ENCODE results near the gene HLA-DRB1. TPM values are rescaled to one million over a fixed set of nuclear protein-coding genes. Genes with fewer than 3 reads are reported as not detected.
"Not testable (repeated sequence)": the region's sequence is repeated elsewhere in the genome, so short reads cannot be mapped to it uniquely, and the experiment has no call there.

The HLA-DRB1 gene
- total and polyA plus RNA-seq, 9 donors, result 16.4 to 136 (median 62.1) TPM

DNA sequence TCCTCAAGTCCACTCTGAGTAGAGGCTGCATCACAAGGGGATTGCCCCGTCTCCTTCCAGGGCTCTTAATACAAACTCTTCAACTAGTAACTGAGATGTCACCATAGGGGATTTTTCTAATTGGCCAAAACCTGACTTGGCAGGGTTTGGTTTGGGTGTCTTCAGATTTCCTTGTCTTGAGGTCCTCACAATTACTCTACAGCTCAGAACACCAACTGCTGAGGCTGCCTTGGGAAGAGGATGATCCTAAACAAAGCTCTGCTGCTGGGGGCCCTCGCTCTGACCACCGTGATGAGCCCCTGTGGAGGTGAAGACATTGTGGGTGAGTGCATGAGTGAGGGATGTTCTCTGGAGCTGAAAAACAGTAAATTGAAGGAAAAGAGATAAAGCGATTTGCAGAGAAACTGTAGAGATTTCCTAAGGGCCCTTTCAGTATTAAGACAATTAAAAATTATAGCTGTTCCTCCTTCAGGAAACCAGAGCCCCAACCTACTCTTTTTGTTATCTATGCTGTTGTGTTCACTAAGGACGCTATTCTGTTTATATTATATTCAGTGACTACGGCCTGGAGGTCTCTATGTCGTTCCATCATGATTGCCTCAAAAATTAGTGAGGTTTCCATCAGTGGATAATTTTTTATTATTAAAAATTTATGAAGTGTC, 47.7 kb upstream of the HLA-DRB1 start, which contains the start of gene HLA-DQA1:
HLA-DQA1 (plus strand) TSS at position 188 of the 662 bp plus-strand sequence; CDS start at position 241, 53 bp downstream.
- 33 to 56% (median 51%) methylated on average over 7 of the region's 7 CpGs for WGBS, 3 donors
- no peak within 1 kb of the TSS for H3K27ac ChIP-seq
- no peaks in the 10 kb centered on the region for H3K4me1 ChIP-seq (ENCODE audit: insufficient read depth)
- TF ChIP-seq, protein P1, sequence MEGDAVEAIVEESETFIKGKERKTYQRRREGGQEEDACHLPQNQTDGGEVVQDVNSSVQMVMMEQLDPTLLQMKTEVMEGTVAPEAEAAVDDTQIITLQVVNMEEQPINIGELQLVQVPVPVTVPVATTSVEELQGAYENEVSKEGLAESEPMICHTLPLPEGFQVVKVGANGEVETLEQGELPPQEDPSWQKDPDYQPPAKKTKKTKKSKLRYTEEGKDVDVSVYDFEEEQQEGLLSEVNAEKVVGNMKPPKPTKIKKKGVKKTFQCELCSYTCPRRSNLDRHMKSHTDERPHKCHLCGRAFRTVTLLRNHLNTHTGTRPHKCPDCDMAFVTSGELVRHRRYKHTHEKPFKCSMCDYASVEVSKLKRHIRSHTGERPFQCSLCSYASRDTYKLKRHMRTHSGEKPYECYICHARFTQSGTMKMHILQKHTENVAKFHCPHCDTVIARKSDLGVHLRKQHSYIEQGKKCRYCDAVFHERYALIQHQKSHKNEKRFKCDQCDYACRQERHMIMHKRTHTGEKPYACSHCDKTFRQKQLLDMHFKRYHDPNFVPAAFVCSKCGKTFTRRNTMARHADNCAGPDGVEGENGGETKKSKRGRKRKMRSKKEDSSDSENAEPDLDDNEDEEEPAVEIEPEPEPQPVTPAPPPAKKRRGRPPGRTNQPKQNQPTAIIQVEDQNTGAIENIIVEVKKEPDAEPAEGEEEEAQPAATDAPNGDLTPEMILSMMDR (IDR thresholded peaks at IDR 0.05), result no peak
- TF ChIP-seq EP300 (IDR thresholded peaks at IDR 0.05) (no peak), POLR2A (IDR thresholded peaks at IDR 0.05) (no peak)
- no peaks in the 10 kb centered on the region for H3K36me3 ChIP-seq
- no peaks in the 10 kb centered on the region for H3K27me3 ChIP-seq
- H3K9me3 ChIP-seq, result no peaks in the 10 kb centered on the region
- H3K4me3 ChIP-seq, result no peak within 1 kb of the TSS
- intact Hi-C loops (cut with DNase I), result loop anchor here in 1 of 4 donors (10.0 kb wide), 1 partner anchor 117 kb away; no protein-coding TSS in a partner anchor
- DNase-seq, result no peak

DNA sequence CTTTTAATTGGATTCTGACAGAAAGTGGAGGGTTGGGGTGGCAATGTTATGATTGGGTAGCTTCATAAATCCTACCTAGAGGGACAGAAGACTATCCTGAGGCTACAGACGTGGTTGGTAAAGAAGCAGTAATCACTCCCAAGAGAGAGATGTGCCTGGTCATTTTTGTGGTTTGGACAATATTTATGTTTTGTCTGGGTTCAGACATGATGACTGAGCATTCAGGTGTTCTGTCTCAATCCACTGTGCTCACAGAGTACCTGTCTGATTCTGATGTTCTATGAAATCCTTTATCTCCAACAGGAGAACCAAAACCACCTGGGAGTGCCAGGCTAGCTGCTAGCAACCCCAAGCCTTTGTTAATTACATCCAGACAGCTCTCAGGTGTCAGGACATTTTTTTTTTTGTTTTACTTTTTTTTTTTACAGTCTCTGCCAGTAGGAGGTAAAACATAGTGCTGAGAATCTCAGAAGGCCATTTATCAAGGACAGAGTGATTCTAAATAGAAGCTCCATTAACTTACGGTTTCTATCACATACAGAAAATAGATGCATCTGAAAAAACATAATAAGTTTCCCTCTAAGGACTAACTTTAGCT, 46.0 kb upstream of the HLA-DRB1 start:
- Histone ChIP-seq H3K9me3 (no peaks in the 10 kb centered on the region), H3K4me1 (ENCODE audit: insufficient read depth) (no peaks in the 10 kb centered on the region), H3K27ac (no peak overlapping the region), H3K27me3 (no peaks in the 10 kb centered on the region), H3K4me3 (no peak overlapping the region), H3K36me3 (no peaks in the 10 kb centered on the region)
- WGBS, 3 donors, result 6 to 18% (median 16%) methylated on average over 2 of the region's 2 CpGs
- intact Hi-C loops (cut with DNase I), result loop anchor here in 1 of 4 donors (10.0 kb wide), 1 partner anchor 119 kb away; no protein-coding TSS in a partner anchor
- TF ChIP-seq POLR2A (IDR thresholded peaks at IDR 0.05) (no peak), EP300 (IDR thresholded peaks at IDR 0.05) (no peak)
- TF ChIP-seq, protein P1 (IDR thresholded peaks at IDR 0.05), result no peak
- DNase-seq, result no peak

DNA sequence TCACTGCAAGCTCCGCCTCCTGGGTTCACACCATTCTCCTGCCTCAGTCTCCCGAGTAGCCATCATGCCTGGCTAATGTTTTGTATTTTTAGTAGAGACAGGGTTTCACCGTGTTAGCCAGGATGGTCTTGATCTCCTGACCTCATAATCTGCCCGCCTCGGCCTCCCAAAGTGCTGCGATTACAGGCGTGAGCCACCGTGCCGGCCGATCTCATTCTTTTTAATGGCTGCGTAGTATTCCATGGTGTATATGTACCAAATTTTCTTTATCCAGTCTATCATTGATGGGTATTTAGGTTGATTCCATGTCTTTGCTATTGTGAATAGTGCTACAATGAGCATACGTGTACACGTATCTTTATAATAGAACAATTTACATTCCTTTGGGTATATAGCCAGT, 40.1 kb upstream of the HLA-DRB1 start:
- H3K4me3 ChIP-seq; H3K27ac ChIP-seq; H3K36me3 ChIP-seq; DNase-seq; H3K27me3 ChIP-seq; H3K4me1 ChIP-seq (ENCODE audit: insufficient read depth); H3K9me3 ChIP-seq: not testable (repeated sequence)
- 92 to 96% (median 93%) methylated on average over 2 to 13 of the region's 13 CpGs for WGBS, 3 donors
- intact Hi-C loops (cut with DNase I), result loop anchor here in 1 of 4 donors (10.0 kb wide), 1 partner anchor 125 kb away; no protein-coding TSS in a partner anchor

DNA sequence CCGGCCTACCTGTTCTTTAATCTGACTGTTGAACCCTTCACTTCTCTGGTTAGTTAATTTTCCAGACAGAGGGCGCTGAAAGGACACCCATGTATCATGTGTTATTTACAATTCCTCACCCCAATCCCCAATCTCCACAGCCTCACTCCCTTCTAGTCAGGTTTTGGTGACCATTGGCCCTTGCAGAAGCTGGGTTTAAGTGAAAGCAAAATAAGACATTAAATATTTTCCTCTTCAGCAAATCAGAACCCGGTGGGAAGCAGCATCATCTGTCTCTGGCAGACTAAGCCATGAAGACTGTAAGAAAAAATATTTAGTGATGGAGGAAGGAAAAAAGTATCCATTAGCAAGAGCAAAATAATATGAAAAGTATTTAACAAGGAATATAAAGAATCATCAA, 38.2 kb upstream of the HLA-DRB1 start:
- no peak overlapping the region for H3K4me3 ChIP-seq
- TF ChIP-seq, protein P1 (IDR thresholded peaks at IDR 0.05), result no peak
- no peak for TF ChIP-seq EP300 (IDR thresholded peaks at IDR 0.05)
- TF ChIP-seq POLR2A (IDR thresholded peaks at IDR 0.05), result no peak
- intact Hi-C loops (cut with DNase I), result no loop called here
- H3K4me1 ChIP-seq (ENCODE audit: insufficient read depth), result no peaks in the 10 kb centered on the region
- H3K27me3 ChIP-seq, result no peaks in the 10 kb centered on the region
- DNase-seq, result peak in 1 of 5 donors; percentile 15
- H3K27ac ChIP-seq, result no peak overlapping the region
- no peaks in the 10 kb centered on the region for H3K9me3 ChIP-seq
- H3K36me3 ChIP-seq, result no peaks in the 10 kb centered on the region
- 29 to 74% (median 58%) methylated on average over 3 of the region's 3 CpGs for whole genome bisulfite sequencing, 3 donors

DNA sequence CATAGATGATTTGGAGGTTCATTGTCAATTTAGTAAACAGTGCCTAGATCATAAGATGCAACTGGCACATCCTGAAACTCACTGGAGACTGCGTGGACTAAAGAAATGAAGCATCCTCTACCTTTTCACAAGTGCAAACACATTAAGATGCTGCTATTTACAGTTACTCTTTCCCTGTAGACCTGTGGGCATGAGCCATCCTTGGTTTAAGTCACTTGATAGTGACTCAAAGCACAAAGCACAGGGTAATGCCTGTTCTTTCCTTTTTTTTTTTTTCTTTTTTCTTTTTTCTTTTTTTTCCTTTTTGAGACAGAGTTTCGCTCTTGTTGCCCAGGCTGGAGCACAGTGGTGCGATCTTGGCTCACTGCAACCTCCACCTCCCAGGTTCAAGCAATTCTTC, 37.6 kb upstream of the HLA-DRB1 start:
- TF ChIP-seq POLR2A (IDR thresholded peaks at IDR 0.05) (no peak), EP300 (IDR thresholded peaks at IDR 0.05) (no peak)
- TF ChIP-seq, protein P1 (IDR thresholded peaks at IDR 0.05), result no peak
- intact Hi-C loops (cut with DNase I), result no loop called here
- Histone ChIP-seq H3K27me3 (no peaks in the 10 kb centered on the region), H3K4me3 (no peak overlapping the region), H3K36me3 (no peaks in the 10 kb centered on the region), H3K4me1 (ENCODE audit: insufficient read depth) (no peaks in the 10 kb centered on the region), H3K9me3 (no peaks in the 10 kb centered on the region), H3K27ac (no peak overlapping the region)
- DNase-seq, result no peak
- 0 to 78% (median 58%) methylated on average over 1 to 3 of the region's 3 CpGs for WGBS, 3 donors
